A549 (cell line): ENCODE results near the gene USP22.

Source experiments
- CEBPB ChIP-seq, 2 experiments: fragments of >200 bp in 1 of 2; sonication (Bioruptor Twin) in 1 of 2; formaldehyde crosslinking in 1 of 2; IDR thresholded peaks; 2 replicates each; pipeline ENCODE4 v1.6.1; 2012 to 2016
- CHD4 ChIP-seq: fragments of 200-600 bp; sonication (generic); IDR thresholded peaks from 2 replicates; pipeline ENCODE4 v1.6.1; 2016; ENCODE audit warnings: antibody characterized with exemption, mild to moderate bottlenecking, borderline replicate concordance
- JUN ChIP-seq, 2 experiments: fragments of >200 bp; sonication (Bioruptor Twin); formaldehyde crosslinking; IDR thresholded peaks; 2 replicates in 1 of 2; 3 replicates in 1 of 2; pipeline ENCODE4 v1.6.1; 2016 to 2017
- JUNB ChIP-seq: fragments of >200 bp; sonication (Bioruptor Twin); formaldehyde crosslinking; IDR thresholded peaks from 2 replicates; pipeline ENCODE4 v1.6.1; 2016
- MAFK ChIP-seq: fragments of 450-650 bp; IDR thresholded peaks from 2 replicates; pipeline ENCODE4 v1.6.1; 2014; ENCODE audit not compliant: partially characterized antibody
- NPAS2 ChIP-seq: fragments of 250-450 bp; sonication (Bioruptor Pico); IDR thresholded peaks from 2 replicates; pipeline ENCODE4 v1.8.0; 2022; ENCODE audit warnings: mild to moderate bottlenecking, moderate library complexity, borderline replicate concordance
- POLR2A ChIP-seq: IDR thresholded peaks from 2 replicates; pipeline ENCODE4 v1.6.1; 2012; ENCODE audit warnings: mild to moderate bottlenecking, low read length
- TF ChIP-seq, protein P1 (sequence below): fragments of >200 bp; sonication (Bioruptor Twin); formaldehyde crosslinking; IDR thresholded peaks from 3 replicates; pipeline ENCODE4 v1.5.1; 2016
- TF ChIP-seq, protein P2 (sequence below): fragments of >200 bp; sonication (Bioruptor Twin); formaldehyde crosslinking; IDR thresholded peaks from 3 replicates; pipeline ENCODE4 v1.6.1; 2016

DNA sequence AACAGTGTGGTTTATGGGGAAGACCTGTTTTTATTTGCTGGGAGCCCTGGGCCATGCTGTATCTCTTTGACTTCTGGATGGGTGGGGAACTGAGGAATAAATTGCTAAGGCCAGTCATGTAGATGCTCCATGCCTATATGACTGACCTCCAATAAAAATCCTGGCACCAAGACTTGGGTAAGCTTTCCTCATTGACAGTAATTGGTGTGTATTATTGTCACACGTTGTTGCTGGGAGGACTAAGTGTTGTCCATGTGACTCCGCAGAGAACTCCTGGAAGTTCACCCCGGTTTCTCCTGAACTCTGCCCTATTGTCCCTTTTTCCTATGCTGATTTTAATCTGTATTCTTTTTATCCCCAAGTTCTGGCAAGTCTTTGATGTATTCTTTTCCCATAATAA lies 33.4 kb upstream of the USP22 start:
- TF ChIP-seq, protein P1, sequence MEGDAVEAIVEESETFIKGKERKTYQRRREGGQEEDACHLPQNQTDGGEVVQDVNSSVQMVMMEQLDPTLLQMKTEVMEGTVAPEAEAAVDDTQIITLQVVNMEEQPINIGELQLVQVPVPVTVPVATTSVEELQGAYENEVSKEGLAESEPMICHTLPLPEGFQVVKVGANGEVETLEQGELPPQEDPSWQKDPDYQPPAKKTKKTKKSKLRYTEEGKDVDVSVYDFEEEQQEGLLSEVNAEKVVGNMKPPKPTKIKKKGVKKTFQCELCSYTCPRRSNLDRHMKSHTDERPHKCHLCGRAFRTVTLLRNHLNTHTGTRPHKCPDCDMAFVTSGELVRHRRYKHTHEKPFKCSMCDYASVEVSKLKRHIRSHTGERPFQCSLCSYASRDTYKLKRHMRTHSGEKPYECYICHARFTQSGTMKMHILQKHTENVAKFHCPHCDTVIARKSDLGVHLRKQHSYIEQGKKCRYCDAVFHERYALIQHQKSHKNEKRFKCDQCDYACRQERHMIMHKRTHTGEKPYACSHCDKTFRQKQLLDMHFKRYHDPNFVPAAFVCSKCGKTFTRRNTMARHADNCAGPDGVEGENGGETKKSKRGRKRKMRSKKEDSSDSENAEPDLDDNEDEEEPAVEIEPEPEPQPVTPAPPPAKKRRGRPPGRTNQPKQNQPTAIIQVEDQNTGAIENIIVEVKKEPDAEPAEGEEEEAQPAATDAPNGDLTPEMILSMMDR = no peak
- TF ChIP-seq POLR2A = no peak
- no peak for TF ChIP-seq CHD4
- no peak for TF ChIP-seq JUN (IDR thresholded peaks at IDR 0.05)
- no peak for TF ChIP-seq CEBPB (IDR thresholded peaks at IDR 0.05)
- TF ChIP-seq JUNB = no peak
- TF ChIP-seq NPAS2 (CRISPR knock-in tag) = no peak
- TF ChIP-seq, protein P2, sequence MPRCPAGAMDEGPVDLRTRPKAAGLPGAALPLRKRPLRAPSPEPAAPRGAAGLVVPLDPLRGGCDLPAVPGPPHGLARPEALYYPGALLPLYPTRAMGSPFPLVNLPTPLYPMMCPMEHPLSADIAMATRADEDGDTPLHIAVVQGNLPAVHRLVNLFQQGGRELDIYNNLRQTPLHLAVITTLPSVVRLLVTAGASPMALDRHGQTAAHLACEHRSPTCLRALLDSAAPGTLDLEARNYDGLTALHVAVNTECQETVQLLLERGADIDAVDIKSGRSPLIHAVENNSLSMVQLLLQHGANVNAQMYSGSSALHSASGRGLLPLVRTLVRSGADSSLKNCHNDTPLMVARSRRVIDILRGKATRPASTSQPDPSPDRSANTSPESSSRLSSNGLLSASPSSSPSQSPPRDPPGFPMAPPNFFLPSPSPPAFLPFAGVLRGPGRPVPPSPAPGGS = no peak
- TF ChIP-seq MAFK = no peak
